ENCODE measurements around the gene TRMT44. TPM values are rescaled to one million over a fixed set of nuclear protein-coding genes. Genes with fewer than 3 reads are reported as not detected.
A peak's percentile ranks its signal among the peaks of the same experiment; 100 is the strongest.

TRMT44 gene
- total RNA-seq (2014; rRNA removed; shearing (Covaris generic)): 13.0 and 13.1 TPM in 2 replicates
- 8.1 and 8.3 TPM in 2 replicates for polyA plus RNA-seq (2015; cell fraction: cytosol; rRNA removed)
- 24.7 and 37.8 TPM in 2 replicates for polyA plus RNA-seq (2015; cell fraction: nucleus; rRNA removed)

- peak; percentile 90 for DNase-seq (ENCODE audit: low read depth)
Measured at GRCh38 chr4:8440492-8441311, at the start of gene TRMT44, which contains the start of gene ACOX3. TRMT44 (plus strand) TSS chr4:8440777; CDS start chr4:8440823, 46 bp downstream. ACOX3 (minus strand) TSS chr4:8440723; CDS start chr4:8416521, 24,202 bp downstream.

- no peak for DNase-seq (ENCODE audit: low read depth)
Measured at GRCh38 chr4:8391071-8391470, 49.5 kb upstream of the TRMT44 start.

- DNase-seq (ENCODE audit: low read depth): no peak
Measured at GRCh38 chr4:8391972-8392371, 48.6 kb upstream of the TRMT44 start.

- DNase-seq (ENCODE audit: low read depth): no peak
Measured at GRCh38 chr4:8392591-8393190, 47.9 kb upstream of the TRMT44 start.

- peak; percentile 92 for DNase-seq (ENCODE audit: low read depth)
Measured at GRCh38 chr4:8393593-8394038, 47.0 kb upstream of the TRMT44 start.

GRCh38 chr4:8394061-8394519 is 46.5 kb upstream of the TRMT44 start:
- no peak for DNase-seq (ENCODE audit: low read depth)

GRCh38 chr4:8394806-8395205 is 45.8 kb upstream of the TRMT44 start:
- no peak for DNase-seq (ENCODE audit: low read depth)

- DNase-seq (ENCODE audit: low read depth): no peak
Measured at GRCh38 chr4:8395504-8396296, 44.9 kb upstream of the TRMT44 start.

- no peak for DNase-seq (ENCODE audit: low read depth)
Measured at GRCh38 chr4:8396762-8397406, 43.7 kb upstream of the TRMT44 start.

- DNase-seq (ENCODE audit: low read depth): no peak
Measured at GRCh38 chr4:8398347-8398746, 42.2 kb upstream of the TRMT44 start.

GRCh38 chr4:8399298-8399697 is 41.3 kb upstream of the TRMT44 start:
- DNase-seq (ENCODE audit: low read depth): no peak

GRCh38 chr4:8400632-8401325 is 39.8 kb upstream of the TRMT44 start:
- DNase-seq (ENCODE audit: low read depth): no peak

- no peak for DNase-seq (ENCODE audit: low read depth)
Measured at GRCh38 chr4:8401665-8402064, 38.9 kb upstream of the TRMT44 start.

- no peak for DNase-seq (ENCODE audit: low read depth)
Measured at GRCh38 chr4:8402181-8402597, 38.4 kb upstream of the TRMT44 start.

- no peak for DNase-seq (ENCODE audit: low read depth)
Measured at GRCh38 chr4:8402640-8403039, 37.9 kb upstream of the TRMT44 start.

- peak; percentile 74 for DNase-seq (ENCODE audit: low read depth)
Measured at GRCh38 chr4:8403173-8403753, 37.3 kb upstream of the TRMT44 start.

- DNase-seq (ENCODE audit: low read depth): no peak
Measured at GRCh38 chr4:8403976-8404375, 36.6 kb upstream of the TRMT44 start.

- no peak for DNase-seq (ENCODE audit: low read depth)
Measured at GRCh38 chr4:8404791-8405515, 35.6 kb upstream of the TRMT44 start.

GRCh38 chr4:8405516-8405875 is 35.1 kb upstream of the TRMT44 start:
- DNase-seq (ENCODE audit: low read depth): no peak
